Gastroesophageal sphincter (tissue), 3 donors: ENCODE results near the gene DNM3.

Experiments
- EP300 ChIP-seq: sonication (generic); formaldehyde crosslinking; IDR thresholded peaks from one replicate; pipeline ENCODE4 v1.6.1; 2017; ENCODE audit warnings: antibody characterized with exemption, mild to moderate bottlenecking
- POLR2A ChIP-seq, 2 donors: fragments of 450-650 bp; IDR thresholded peaks; one replicate each; pipeline ENCODE4 v1.6.1; 2017; ENCODE audit warnings: antibody characterized with exemption in 2 of 2, mild to moderate bottlenecking in 2 of 2, moderate library complexity in 1 of 2
- POLR2AphosphoS5 ChIP-seq: sonication (generic); formaldehyde crosslinking; IDR thresholded peaks from one replicate; pipeline ENCODE4 v1.6.1; 2017; ENCODE audit warnings: antibody characterized with exemption
- TF ChIP-seq, protein P1 (sequence below), 4 experiments: fragments of 200-600 bp in 2 of 4; fragments of 450-650 bp in 2 of 4; sonication (generic) in 1 of 4; IDR thresholded peaks; one replicate each; pipeline ENCODE4 v1.5.1; 2017 to 2019; ENCODE audit warnings: antibody characterized with exemption in 4 of 4, mild to moderate bottlenecking in 2 of 4, moderate library complexity in 2 of 4

GRCh38 chr1:171844381-171844780 lies 3.1 kb downstream of the DNM3 start:
- TF ChIP-seq EP300 (no peak), POLR2A (IDR thresholded peaks at IDR 0.05) (no peak), POLR2AphosphoS5 (no peak)
- TF ChIP-seq, protein P1, sequence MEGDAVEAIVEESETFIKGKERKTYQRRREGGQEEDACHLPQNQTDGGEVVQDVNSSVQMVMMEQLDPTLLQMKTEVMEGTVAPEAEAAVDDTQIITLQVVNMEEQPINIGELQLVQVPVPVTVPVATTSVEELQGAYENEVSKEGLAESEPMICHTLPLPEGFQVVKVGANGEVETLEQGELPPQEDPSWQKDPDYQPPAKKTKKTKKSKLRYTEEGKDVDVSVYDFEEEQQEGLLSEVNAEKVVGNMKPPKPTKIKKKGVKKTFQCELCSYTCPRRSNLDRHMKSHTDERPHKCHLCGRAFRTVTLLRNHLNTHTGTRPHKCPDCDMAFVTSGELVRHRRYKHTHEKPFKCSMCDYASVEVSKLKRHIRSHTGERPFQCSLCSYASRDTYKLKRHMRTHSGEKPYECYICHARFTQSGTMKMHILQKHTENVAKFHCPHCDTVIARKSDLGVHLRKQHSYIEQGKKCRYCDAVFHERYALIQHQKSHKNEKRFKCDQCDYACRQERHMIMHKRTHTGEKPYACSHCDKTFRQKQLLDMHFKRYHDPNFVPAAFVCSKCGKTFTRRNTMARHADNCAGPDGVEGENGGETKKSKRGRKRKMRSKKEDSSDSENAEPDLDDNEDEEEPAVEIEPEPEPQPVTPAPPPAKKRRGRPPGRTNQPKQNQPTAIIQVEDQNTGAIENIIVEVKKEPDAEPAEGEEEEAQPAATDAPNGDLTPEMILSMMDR (IDR thresholded peaks at IDR 0.05), result no peak
